GM23338 (cell line): Measurements from ENCODE around the gene IHH. TPM values are rescaled to one million over a fixed set of nuclear protein-coding genes. Genes with fewer than 3 reads are reported as not detected.

ENCODE experiments used
- ATAC-seq: fragments of 200-7000 bp; cut with Tn5 transposase; 3 replicates; pipeline ENCODE4 v1.9.1; 2020
- DNase-seq: peaks from one replicate; pipeline ENCODE4 v3.0.0-alpha.2; 2015; ENCODE audit warnings: low spot score
- H2AFZ ChIP-seq: fragments of 200-600 bp; sonication (generic); 2 replicates; pipeline ENCODE4 v1.8.0; 2016; ENCODE audit warnings: antibody characterized with exemption, mild to moderate bottlenecking, moderate library complexity
- H3F3A ChIP-seq: fragments of 200-600 bp; sonication (generic); replicated peaks from 2 replicates; pipeline ENCODE4 v1.8.0; 2017; ENCODE audit warnings: antibody characterized with exemption, mixed run types, low read depth
- H3K27ac ChIP-seq: fragments of 200-600 bp; sonication (generic); 2 replicates; pipeline ENCODE4 v1.6.1; 2016; ENCODE audit warnings: low read depth
- H3K27me3 ChIP-seq: fragments of 200-600 bp; sonication (generic); 2 replicates; pipeline ENCODE4 v1.8.0; 2016; ENCODE audit warnings: mild to moderate bottlenecking, mixed run types, moderate library complexity; ENCODE audit not compliant: insufficient read depth
- H3K36me3 ChIP-seq: fragments of 200-600 bp; sonication (generic); 2 replicates; pipeline ENCODE4 v1.8.0; 2016; ENCODE audit warnings: mild to moderate bottlenecking; ENCODE audit not compliant: insufficient read depth
- H3K4me1 ChIP-seq: fragments of 200-600 bp; sonication (generic); 2 replicates; pipeline ENCODE4 v1.8.0; 2016; ENCODE audit warnings: mild to moderate bottlenecking, moderate library complexity; ENCODE audit not compliant: insufficient read depth
- H3K4me2 ChIP-seq: fragments of 200-600 bp; sonication (generic); 2 replicates; pipeline ENCODE4 v1.7.1; 2017; ENCODE audit warnings: mixed run types
- H3K4me3 ChIP-seq: fragments of 200-600 bp; sonication (generic); 2 replicates; pipeline ENCODE4 v1.6.1; 2016; ENCODE audit warnings: mixed run types
- H3K79me2 ChIP-seq: fragments of 200-600 bp; sonication (generic); replicated peaks from 2 replicates; pipeline ENCODE4 v1.8.0; 2017; ENCODE audit warnings: mild to moderate bottlenecking; ENCODE audit not compliant: insufficient read depth
- H3K9me2 ChIP-seq: fragments of 200-600 bp; sonication (generic); 2 replicates; pipeline ENCODE4 v1.8.0; 2017; ENCODE audit not compliant: insufficient read depth
- H4K20me1 ChIP-seq: fragments of 200-600 bp; sonication (generic); replicated peaks from 2 replicates; pipeline ENCODE4 v1.8.0; 2017; ENCODE audit warnings: mild to moderate bottlenecking; ENCODE audit not compliant: insufficient read depth
- H3K27ac Mint-ChIP-seq: 2 replicates; pipeline ENCODE4 v1.8.0; 2020; ENCODE audit warnings: inconsistent platforms, mild to moderate bottlenecking, moderate library complexity, mixed read lengths
- H3K27me3 Mint-ChIP-seq: 3 replicates; pipeline ENCODE4 v1.8.0; 2022; ENCODE audit warnings: low read depth, mild to moderate bottlenecking, moderate library complexity, mixed read lengths, inconsistent platforms; ENCODE audit not compliant: insufficient read depth, poor library complexity
- H3K36me3 Mint-ChIP-seq: 3 replicates; pipeline ENCODE4 v1.8.0; 2021; ENCODE audit warnings: low read depth, mild to moderate bottlenecking, inconsistent platforms, moderate library complexity, mixed read lengths
- H3K4me1 Mint-ChIP-seq: 3 replicates; pipeline ENCODE4 v1.8.0; 2020; ENCODE audit warnings: mild to moderate bottlenecking, inconsistent platforms, mixed read lengths
- H3K4me3 Mint-ChIP-seq: 3 replicates; pipeline ENCODE4 v1.8.0; 2021; ENCODE audit warnings: moderate library complexity, mild to moderate bottlenecking, inconsistent platforms, mixed read lengths
- H3K9me3 Mint-ChIP-seq: 3 replicates; pipeline ENCODE4 v1.8.0; 2020; ENCODE audit warnings: moderate library complexity, mild to moderate bottlenecking, inconsistent platforms, mixed read lengths
- CTCF ChIP-seq, 2 experiments: fragments of 200-600 bp in 1 of 2; sonication (generic) in 1 of 2; conservative IDR thresholded peaks; 2 replicates each; pipeline versions ENCODE4 v1.5.1 to v1.6.1; 2016 to 2017; ENCODE audit warnings: antibody characterized with exemption in 2 of 2, low read depth in 2 of 2, mild to moderate bottlenecking in 2 of 2, moderate library complexity in 1 of 2
- ETS1 ChIP-seq: IDR thresholded peaks from 2 replicates; pipeline ENCODE4 v1.6.1; 2016; ENCODE audit warnings: antibody characterized with exemption
- EZH2 ChIP-seq: fragments of 200-600 bp; sonication (generic); IDR thresholded peaks from one replicate; pipeline ENCODE4 v1.8.0; 2017; ENCODE audit warnings: antibody characterized with exemption, mild to moderate bottlenecking, low read depth; ENCODE audit not compliant: unreplicated experiment
- EZH2phosphoT487 ChIP-seq: fragments of 200-600 bp; sonication (generic); IDR thresholded peaks from one replicate; pipeline ENCODE4 v1.8.1; 2018; ENCODE audit warnings: antibody characterized with exemption; ENCODE audit not compliant: unreplicated experiment
- JUNB ChIP-seq: IDR thresholded peaks from one replicate; pipeline ENCODE4 v1.6.1; 2016; ENCODE audit warnings: antibody characterized with exemption; ENCODE audit not compliant: unreplicated experiment
- POLR2AphosphoS5 ChIP-seq: IDR thresholded peaks from 2 replicates; pipeline ENCODE4 v1.6.1; 2016; ENCODE audit warnings: antibody characterized with exemption, low read depth
- REST ChIP-seq: IDR thresholded peaks from one replicate; pipeline ENCODE4 v1.6.1; 2018; ENCODE audit warnings: antibody characterized with exemption; ENCODE audit not compliant: unreplicated experiment
- STAT1 ChIP-seq: IDR thresholded peaks from one replicate; pipeline ENCODE4 v1.6.1; 2016; ENCODE audit warnings: antibody characterized with exemption; ENCODE audit not compliant: unreplicated experiment
- ZNF114 ChIP-seq: fragments of 250-450 bp; sonication (Bioruptor Pico); IDR thresholded peaks from 2 replicates; pipeline ENCODE4 v1.5.0; 2020; ENCODE audit warnings: mild to moderate bottlenecking, moderate library complexity
- ZNF331 ChIP-seq: fragments of 250-450 bp; sonication (Bioruptor Pico); IDR thresholded peaks from 2 replicates; pipeline ENCODE4 v1.5.0; 2020; ENCODE audit warnings: low read depth, mild to moderate bottlenecking, moderate library complexity
- ZNF462 ChIP-seq: fragments of 250-450 bp; sonication (Bioruptor Pico); IDR thresholded peaks from 2 replicates; pipeline ENCODE4 v1.5.0; 2020; ENCODE audit warnings: mild to moderate bottlenecking, moderate library complexity
- polyA plus RNA-seq: library from polyadenylated mRNA; unstranded; fragments of >200 nt; fragmentation: Nextera tagmentation; extraction: Ambion mirVana; gene quantifications from 2 replicates; pipeline ENCODE4 v1.2.1, GENCODE V29; 2016
- total RNA-seq: library from RNA; depleted of rRNA; stranded (reverse); fragments of >200 nt; shearing (Covaris generic); gene quantifications from 2 replicates; pipeline ENCODE4 v1.2.3, GENCODE V29; 2014

The IHH gene
- total and polyA plus RNA-seq, 2 experiments from 2014 or later: not detected

GRCh38 chr2:219054956-219055903 lies 5.5 kb downstream of the IHH start:
- H3K36me3 Mint-ChIP-seq: no peaks in the 10 kb centered on the region; the same call in 2 of the 3 replicates
- no peak overlapping the region for H3K4me3 ChIP-seq
- TF ChIP-seq CTCF (conservative IDR thresholded peaks at IDR 0.05; ENCODE audit: low read depth in 2 of 2) (no peak), POLR2AphosphoS5 (no peak), EZH2phosphoT487 (no peak), EZH2 (no peak), ZNF114 (CRISPR knock-in tag) (no peak), ZNF331 (CRISPR knock-in tag) (no peak), ETS1 (no peak), ZNF462 (no peak), REST (no peak), STAT1 (no peak), JUNB (no peak)
- no peaks in the 10 kb centered on the region for H3K36me3 ChIP-seq
- no peaks in the 10 kb centered on the region for H3K9me2 ChIP-seq
- no peak for DNase-seq
- H3K27me3 Mint-ChIP-seq: peaks cover 64% of the 10 kb centered on the region
- no peak overlapping the region for H3K4me2 ChIP-seq
- H3K79me2 ChIP-seq: no peaks in the 10 kb centered on the region
- no peak overlapping the region for H3K27ac Mint-ChIP-seq
- H3F3A ChIP-seq: no peaks in the 10 kb centered on the region
- ATAC-seq: no peak
- no peak overlapping the region for H3K4me3 Mint-ChIP-seq
- no peak overlapping the region for H2AFZ ChIP-seq
- H3K27me3 ChIP-seq: peaks cover 63% of the 10 kb centered on the region
- no peak overlapping the region for H3K27ac ChIP-seq
- H3K4me1 Mint-ChIP-seq: peaks cover 9% of the 10 kb centered on the region; the same call in 2 of the 3 replicates
- no peaks in the 10 kb centered on the region for H3K9me3 Mint-ChIP-seq
- H4K20me1 ChIP-seq: peaks cover 4% of the 10 kb centered on the region; the same call in 1 of the 2 replicates
- H3K4me1 ChIP-seq: peaks cover 15% of the 10 kb centered on the region; the same call in 1 of the 2 replicates
